Neuron (in vitro differentiated cells): ENCODE measurements around the gene RBM39.
"Not testable (repeated sequence)": the region's sequence is repeated elsewhere in the genome, so short reads cannot be mapped to it uniquely, and the experiment has no call there.

Source experiments
- H2AFZ ChIP-seq: one replicate; pipeline ENCODE4 v1.6.1; 2013; ENCODE audit warnings: low read depth, mild to moderate bottlenecking, inconsistent platforms, low read length, moderate library complexity
- H3K27me3 ChIP-seq: one replicate; pipeline ENCODE4 v1.6.1; 2013; ENCODE audit warnings: low read length; ENCODE audit not compliant: insufficient read depth
- H3K36me3 ChIP-seq: one replicate; pipeline ENCODE4 v1.6.1; 2013; ENCODE audit warnings: low read length; ENCODE audit not compliant: insufficient read depth
- H3K4me1 ChIP-seq: one replicate; pipeline ENCODE4 v1.6.1; 2013; ENCODE audit warnings: low read length; ENCODE audit not compliant: insufficient read depth
- H3K4me3 ChIP-seq: 2 replicates; pipeline ENCODE4 v1.5.1; 2013; ENCODE audit warnings: mild to moderate bottlenecking, low read length, moderate library complexity
- H3K9me3 ChIP-seq: one replicate; pipeline ENCODE4 v1.6.1; 2013; ENCODE audit warnings: low read length

RBM39 gene

GRCh38 chr20:35741892-35742740, at the start of gene RBM39:
RBM39 (minus strand) TSS chr20:35742260; CDS start chr20:35740874, 1,386 bp downstream.
- H3K4me1 ChIP-seq: peaks cover 28% of the 10 kb centered on the region
- H3K9me3 ChIP-seq: no peaks in the 10 kb centered on the region
- H3K27me3 ChIP-seq: no peaks in the 10 kb centered on the region
- H3K4me3 ChIP-seq: peak within 1 kb of the TSS; percentile 100
- H2AFZ ChIP-seq: peak within 1 kb of the TSS; percentile 21
- H3K36me3 ChIP-seq: peaks cover 34% of the 10 kb centered on the region

- Histone ChIP-seq H3K36me3 (peaks cover 2% of the 10 kb centered on the region), H2AFZ (no peak overlapping the region), H3K4me3 (no peak overlapping the region), H3K9me3 (peaks cover 2% of the 10 kb centered on the region), H3K27me3 (no peaks in the 10 kb centered on the region), H3K4me1 (peaks cover 5% of the 10 kb centered on the region)
Observed at GRCh38 chr20:35791821-35792220, 49.8 kb upstream of the RBM39 start.

- Histone ChIP-seq H3K9me3 (peaks cover 2% of the 10 kb centered on the region), H3K36me3 (peaks cover 2% of the 10 kb centered on the region), H3K4me3 (no peak overlapping the region)
Observed at GRCh38 chr20:35791097-35791496, 49.0 kb upstream of the RBM39 start.

DNA sequence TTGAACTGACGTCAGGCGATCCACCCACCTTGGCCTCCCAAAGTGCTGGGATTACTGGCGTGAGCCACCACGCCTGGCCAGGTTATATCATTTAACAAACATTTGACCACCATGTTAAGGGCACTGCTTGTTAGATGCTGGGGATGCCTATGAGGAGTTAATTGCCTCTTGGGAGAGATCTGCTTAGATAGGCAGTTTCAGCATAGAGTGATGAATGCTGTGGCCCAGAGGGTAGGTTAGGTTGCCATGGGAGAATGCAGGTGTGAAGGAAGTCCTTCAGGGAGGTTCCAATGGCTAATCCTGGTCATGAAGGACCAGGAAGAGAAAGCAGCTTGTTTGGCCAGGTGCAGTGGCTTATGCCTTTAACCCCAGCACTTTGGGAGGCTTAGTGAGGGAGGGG, 46.7 kb upstream of the RBM39 start:
- peaks cover 2% of the 10 kb centered on the region for H3K36me3 ChIP-seq
- peaks cover 2% of the 10 kb centered on the region for H3K9me3 ChIP-seq
- H3K4me1 ChIP-seq: no peaks in the 10 kb centered on the region
- no peaks in the 10 kb centered on the region for H3K27me3 ChIP-seq
- H2AFZ ChIP-seq: no peak overlapping the region
- no peak overlapping the region for H3K4me3 ChIP-seq

More at GRCh38 chr20:35791097-35791496, 49.0 kb upstream of the RBM39 start:
- Histone ChIP-seq H3K4me1 (peaks cover 5% of the 10 kb centered on the region), H3K27me3 (no peaks in the 10 kb centered on the region), H2AFZ (no peak overlapping the region)

DNA sequence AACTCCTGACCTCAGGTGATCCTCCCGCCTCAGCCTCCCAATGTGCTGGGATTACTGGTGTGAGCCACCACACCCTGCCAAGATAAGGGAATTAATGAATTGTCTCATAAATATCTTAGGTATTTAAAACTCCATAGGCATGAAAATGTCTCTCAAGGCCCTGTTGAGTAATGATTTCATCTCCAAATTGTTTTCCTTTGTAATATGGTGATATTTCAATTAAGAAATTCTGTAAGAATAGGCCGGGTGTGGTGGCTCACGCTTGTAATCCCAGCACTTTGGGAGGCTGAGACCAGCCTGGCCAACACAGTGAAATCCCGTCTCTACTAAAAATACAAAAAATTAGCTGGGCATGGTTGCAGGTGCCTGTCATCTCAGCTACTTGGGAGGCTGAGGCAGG, 43.5 kb upstream of the RBM39 start:
- not testable (repeated sequence) for H3K4me1 ChIP-seq, H3K9me3 ChIP-seq, H3K27me3 ChIP-seq, H2AFZ ChIP-seq, H3K4me3 ChIP-seq
- peaks cover 21% of the 10 kb centered on the region for H3K36me3 ChIP-seq

DNA sequence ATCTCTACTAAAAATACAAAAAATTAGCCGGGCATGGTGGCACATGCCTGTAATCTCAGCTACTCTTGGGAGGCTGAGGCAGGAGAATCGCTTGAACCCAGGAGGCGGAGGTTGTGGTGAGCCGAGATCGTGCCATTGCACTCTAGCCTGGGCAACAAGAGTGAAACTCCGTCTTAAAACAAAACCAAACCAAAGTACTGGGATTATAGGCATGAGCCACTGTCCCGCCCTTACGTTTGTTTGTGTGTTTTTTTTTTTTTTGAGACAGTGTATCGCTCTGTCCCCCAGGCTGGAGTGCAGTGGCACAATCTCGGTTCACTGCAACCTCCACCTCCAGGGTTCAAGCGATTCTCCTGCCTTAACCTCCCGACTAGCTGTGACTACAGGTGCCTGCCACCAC, 41.8 kb upstream of the RBM39 start:
- not testable (repeated sequence) for H3K9me3 ChIP-seq, H3K27me3 ChIP-seq, H3K4me1 ChIP-seq, H3K4me3 ChIP-seq, H2AFZ ChIP-seq
- H3K36me3 ChIP-seq: peaks cover 27% of the 10 kb centered on the region

DNA sequence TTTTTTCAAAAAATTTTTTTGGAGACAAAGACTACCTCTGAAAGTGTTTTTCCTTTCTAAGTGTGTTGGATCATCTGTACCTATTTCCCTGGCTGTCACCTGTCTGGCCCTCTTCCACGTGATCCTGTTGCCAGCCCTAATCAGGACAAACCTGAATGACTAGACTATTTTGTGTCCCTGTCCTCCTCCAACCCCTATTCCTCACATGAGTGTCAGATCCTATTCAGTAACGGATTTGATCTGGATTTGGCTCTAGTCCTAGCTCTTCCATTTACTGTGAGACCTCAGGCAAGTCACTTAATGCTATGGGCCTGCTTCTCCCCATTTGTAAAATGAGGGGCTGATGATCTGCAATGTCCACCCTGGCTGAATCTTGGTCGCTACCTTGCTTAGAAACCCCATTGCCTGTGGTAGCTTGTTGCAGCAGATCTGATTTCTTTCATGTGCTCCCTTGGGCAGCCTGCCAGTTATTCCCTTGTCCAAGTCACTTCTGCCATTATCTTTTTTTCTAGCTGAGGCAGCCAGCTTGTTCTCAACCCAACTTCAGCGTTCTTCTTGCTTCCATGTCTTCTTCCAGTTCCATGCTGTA, 34.5 kb upstream of the RBM39 start:
- peaks cover 12% of the 10 kb centered on the region for H3K4me1 ChIP-seq
- no peaks in the 10 kb centered on the region for H3K9me3 ChIP-seq
- H3K27me3 ChIP-seq: no peaks in the 10 kb centered on the region
- no peak overlapping the region for H3K4me3 ChIP-seq
- H2AFZ ChIP-seq: no peak overlapping the region
- peaks cover 19% of the 10 kb centered on the region for H3K36me3 ChIP-seq

GRCh38 chr20:35774391-35774790, 32.3 kb upstream of the RBM39 start:
- Histone ChIP-seq H3K4me1 (peaks cover 14% of the 10 kb centered on the region), H2AFZ (no peak overlapping the region), H3K27me3 (no peaks in the 10 kb centered on the region), H3K4me3 (no peak overlapping the region), H3K9me3 (no peaks in the 10 kb centered on the region), H3K36me3 (peaks cover 13% of the 10 kb centered on the region)

- Histone ChIP-seq H3K36me3 (peaks cover 8% of the 10 kb centered on the region), H2AFZ (no peak overlapping the region), H3K4me1 (peaks cover 22% of the 10 kb centered on the region), H3K27me3 (no peaks in the 10 kb centered on the region), H3K4me3 (peak overlapping the region; percentile 94), H3K9me3 (no peaks in the 10 kb centered on the region)
Observed at GRCh38 chr20:35773154-35773751, 31.2 kb upstream of the RBM39 start.

DNA sequence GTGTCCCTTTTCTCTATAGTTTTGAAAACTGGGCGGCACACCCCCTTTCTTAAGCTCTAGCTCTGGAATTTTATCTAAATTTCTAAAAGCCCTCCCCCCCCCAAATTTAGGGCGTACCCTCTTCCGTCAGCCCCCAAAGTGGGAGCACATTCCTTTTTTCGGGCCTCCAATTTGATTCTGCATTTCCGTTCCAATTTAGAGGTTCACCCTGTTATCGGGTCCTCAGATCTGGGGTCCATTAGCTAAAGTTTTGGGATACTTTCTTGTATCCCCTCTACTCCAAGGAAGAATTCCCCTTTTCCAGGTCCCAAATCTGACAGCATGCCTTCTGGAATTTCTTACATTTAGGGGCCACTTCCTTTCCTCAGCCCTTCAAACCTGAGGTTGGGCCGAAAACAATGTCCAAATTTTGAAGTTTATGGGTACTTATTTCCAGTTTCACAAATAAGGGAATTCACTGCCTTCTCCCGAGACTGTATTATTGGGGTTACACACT, 30.6 kb upstream of the RBM39 start:
- no peak overlapping the region for H2AFZ ChIP-seq
- H3K9me3 ChIP-seq: no peaks in the 10 kb centered on the region
- H3K36me3 ChIP-seq: peaks cover 7% of the 10 kb centered on the region
- peaks cover 22% of the 10 kb centered on the region for H3K4me1 ChIP-seq
- H3K4me3 ChIP-seq: peak overlapping the region; percentile 94
- H3K27me3 ChIP-seq: no peaks in the 10 kb centered on the region

GRCh38 chr20:35771689-35772562, 29.9 kb upstream of the RBM39 start, which contains the start of gene PHF20:
PHF20 (plus strand) TSS chr20:35772015; CDS start chr20:35801523, 29,508 bp downstream.
- Histone ChIP-seq H3K4me3 (peak within 1 kb of the TSS; percentile 94), H3K9me3 (no peaks in the 10 kb centered on the region), H3K4me1 (peaks cover 22% of the 10 kb centered on the region), H3K27me3 (no peaks in the 10 kb centered on the region), H3K36me3 (peaks cover 7% of the 10 kb centered on the region), H2AFZ (no peak within 1 kb of the TSS)

- Histone ChIP-seq H3K27me3 (no peaks in the 10 kb centered on the region), H3K4me3 (peak overlapping the region; percentile 94), H3K36me3 (peaks cover 7% of the 10 kb centered on the region), H3K9me3 (no peaks in the 10 kb centered on the region), H2AFZ (no peak overlapping the region), H3K4me1 (peaks cover 22% of the 10 kb centered on the region)
Observed at GRCh38 chr20:35771367-35771688, 29.3 kb upstream of the RBM39 start.
